ENCODE measurements around the gene PUM2. TPM values are rescaled to one million over a fixed set of nuclear protein-coding genes. Genes with fewer than 3 reads are reported as not detected.

PUM2 gene
- total and polyA plus RNA-seq, 7 donors: 13.0 to 61.7 (median 43.9) TPM

DNA sequence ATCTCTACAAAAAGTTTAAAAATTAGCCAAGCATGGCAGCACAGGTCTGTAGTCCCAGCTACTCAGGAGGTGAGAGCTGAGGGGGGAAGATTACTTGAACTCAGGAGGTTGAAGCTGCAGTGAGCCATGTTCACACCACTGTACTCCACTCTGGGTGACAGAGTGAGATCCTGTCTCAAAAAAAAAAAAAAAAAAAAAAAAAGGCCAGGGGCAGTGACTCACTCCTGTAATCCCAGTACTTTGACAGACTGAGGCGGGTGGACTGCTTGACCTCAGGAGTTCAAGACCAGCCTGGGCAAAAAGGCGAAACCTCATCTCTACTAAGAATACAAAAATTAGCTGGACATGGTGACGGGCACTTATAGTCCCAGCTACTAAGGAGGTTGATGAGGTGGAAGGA lies 37.0 kb downstream of the PUM2 start:
- 95 to 97% (median 96%) methylated on average over 3 of the region's 3 CpGs for WGBS, 3 donors
- Histone ChIP-seq H3K36me3 (ENCODE audit: insufficient read depth in 1 of 2, low read depth in 1 of 2) (peaks cover 5 to 87% of the 10 kb centered on the region in 2 donors), H3K4me1 (no peaks in the 10 kb centered on the region), H3K27me3 (ENCODE audit: insufficient read depth in 3 of 3, low read length in 2 of 3) (no peaks in the 10 kb centered on the region), H3K9me3 (no peaks in the 10 kb centered on the region), H3K4me3 (no peak overlapping the region), H3K27ac (no peak overlapping the region)
- TF ChIP-seq, protein P1, sequence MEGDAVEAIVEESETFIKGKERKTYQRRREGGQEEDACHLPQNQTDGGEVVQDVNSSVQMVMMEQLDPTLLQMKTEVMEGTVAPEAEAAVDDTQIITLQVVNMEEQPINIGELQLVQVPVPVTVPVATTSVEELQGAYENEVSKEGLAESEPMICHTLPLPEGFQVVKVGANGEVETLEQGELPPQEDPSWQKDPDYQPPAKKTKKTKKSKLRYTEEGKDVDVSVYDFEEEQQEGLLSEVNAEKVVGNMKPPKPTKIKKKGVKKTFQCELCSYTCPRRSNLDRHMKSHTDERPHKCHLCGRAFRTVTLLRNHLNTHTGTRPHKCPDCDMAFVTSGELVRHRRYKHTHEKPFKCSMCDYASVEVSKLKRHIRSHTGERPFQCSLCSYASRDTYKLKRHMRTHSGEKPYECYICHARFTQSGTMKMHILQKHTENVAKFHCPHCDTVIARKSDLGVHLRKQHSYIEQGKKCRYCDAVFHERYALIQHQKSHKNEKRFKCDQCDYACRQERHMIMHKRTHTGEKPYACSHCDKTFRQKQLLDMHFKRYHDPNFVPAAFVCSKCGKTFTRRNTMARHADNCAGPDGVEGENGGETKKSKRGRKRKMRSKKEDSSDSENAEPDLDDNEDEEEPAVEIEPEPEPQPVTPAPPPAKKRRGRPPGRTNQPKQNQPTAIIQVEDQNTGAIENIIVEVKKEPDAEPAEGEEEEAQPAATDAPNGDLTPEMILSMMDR (IDR thresholded peaks at IDR 0.05): no peak
- DNase-seq (no peak), ATAC-seq (peak; percentile 42 to 82 (median 64))
- intact Hi-C loops (cut with DNase I): no loop called here

DNA sequence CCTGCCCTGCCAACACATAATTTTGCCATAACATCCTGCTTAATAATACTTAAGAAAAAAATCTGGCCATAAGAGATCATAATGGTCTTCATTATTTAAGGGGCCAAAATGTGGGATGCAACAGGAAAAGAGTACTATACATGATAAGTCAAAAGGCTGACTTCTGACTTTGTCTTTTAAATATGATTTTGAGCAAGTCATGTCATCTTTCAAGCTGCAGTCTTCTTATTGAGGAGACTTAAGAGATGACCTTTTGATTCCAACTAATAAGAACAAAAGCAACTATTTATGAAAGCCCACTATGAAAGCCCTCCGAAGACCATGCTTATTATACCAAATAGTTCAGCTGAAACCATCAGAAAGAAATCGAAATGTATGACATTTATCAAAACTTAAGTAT lies 41.6 kb downstream of the PUM2 start:
- Histone ChIP-seq H3K4me1 (no peaks in the 10 kb centered on the region), H3K36me3 (ENCODE audit: insufficient read depth in 1 of 2, low read depth in 1 of 2) (peaks cover 4 to 76% of the 10 kb centered on the region in 2 donors), H3K27me3 (ENCODE audit: insufficient read depth in 3 of 3, low read length in 2 of 3) (no peaks in the 10 kb centered on the region), H3K9me3 (no peaks in the 10 kb centered on the region), H3K4me3 (no peak overlapping the region), H3K27ac (no peak overlapping the region)
- ATAC-seq (no peak), DNase-seq (no peak)
- intact Hi-C loops (cut with DNase I): loop anchor here in 1 of 2 donors (10.0 kb wide), 1 partner anchor 54 kb away; no protein-coding TSS in a partner anchor
- 94 to 100% (median 98%) methylated on average over 2 of the region's 2 CpGs for WGBS, 3 donors
- TF ChIP-seq, protein P1 (IDR thresholded peaks at IDR 0.05): no peak

DNA sequence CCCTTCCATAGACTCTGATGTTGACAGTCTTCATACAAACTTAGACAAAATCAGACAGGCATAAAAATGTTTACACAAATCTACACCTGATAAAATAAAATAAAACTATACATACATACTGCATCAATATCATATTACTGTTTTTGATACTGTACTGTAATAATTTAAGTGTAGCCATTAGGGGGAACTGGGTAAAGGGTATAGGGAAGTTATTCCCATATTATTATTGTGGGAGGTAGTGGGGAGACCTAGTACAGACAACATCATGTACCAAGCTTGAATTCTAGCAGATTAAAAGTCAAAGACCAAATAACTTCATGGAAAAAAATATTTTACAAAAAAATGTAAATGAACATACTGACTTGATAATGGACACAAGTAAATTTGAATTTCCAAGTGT lies 43.3 kb downstream of the PUM2 start:
- Histone ChIP-seq H3K27me3 (ENCODE audit: insufficient read depth in 3 of 3, low read length in 2 of 3) (no peaks in the 10 kb centered on the region), H3K36me3 (ENCODE audit: insufficient read depth in 1 of 2, low read depth in 1 of 2) (peaks cover 4 to 80% of the 10 kb centered on the region in 2 donors)
- intact Hi-C loops (cut with DNase I): loop anchor here in 1 of 2 donors (10.0 kb wide), 1 partner anchor 53 kb away; no protein-coding TSS in a partner anchor

DNA sequence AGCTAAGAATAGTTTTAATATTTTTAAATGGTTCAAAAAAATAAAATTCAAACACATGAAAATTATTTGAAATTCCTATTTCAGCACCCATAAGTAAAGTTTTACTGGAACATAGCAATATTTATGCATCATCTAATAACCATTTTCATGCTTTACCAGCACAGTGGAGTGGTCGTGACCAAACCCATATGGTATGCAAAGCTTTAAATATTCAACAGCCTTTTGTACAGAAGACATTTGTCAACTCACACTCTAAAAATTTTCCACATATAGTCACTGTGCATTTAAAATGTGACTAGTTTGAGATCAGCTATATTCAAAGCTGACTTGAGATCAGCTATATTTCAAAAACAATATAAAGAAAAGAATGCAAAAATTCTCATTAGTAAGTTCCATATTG lies 46.2 kb downstream of the PUM2 start:
- no peak for ATAC-seq
- WGBS, 3 donors: 95 to 97% (median 95%) methylated on average over 1 of the region's 1 CpG

More for the DNA sequence above, 43.3 kb downstream of the PUM2 start:
- DNase-seq (no peak), ATAC-seq (no peak)
- H3K27ac ChIP-seq: no peak overlapping the region
- TF ChIP-seq, protein P1 (IDR thresholded peaks at IDR 0.05): no peak
- no peak overlapping the region for H3K4me3 ChIP-seq
- H3K4me1 ChIP-seq: no peaks in the 10 kb centered on the region
- no peaks in the 10 kb centered on the region for H3K9me3 ChIP-seq

More for the DNA sequence above, 46.2 kb downstream of the PUM2 start:
- no peak for DNase-seq
- Histone ChIP-seq H3K9me3 (no peaks in the 10 kb centered on the region), H3K4me1 (no peaks in the 10 kb centered on the region), H3K4me3 (no peak overlapping the region), H3K36me3 (ENCODE audit: insufficient read depth in 1 of 2, low read depth in 1 of 2) (peaks cover 4 to 76% of the 10 kb centered on the region in 2 donors), H3K27me3 (ENCODE audit: insufficient read depth in 3 of 3, low read length in 2 of 3) (no peaks in the 10 kb centered on the region), H3K27ac (no peak overlapping the region)
- intact Hi-C loops (cut with DNase I): loop anchor here in 1 of 2 donors (10.0 kb wide), 1 partner anchor 50 kb away; no protein-coding TSS in a partner anchor
- TF ChIP-seq, protein P1 (IDR thresholded peaks at IDR 0.05): no peak

Measured in psoas muscle (tissue), 8 donors.